HG03064 (cell line): ENCODE measurements around the gene HDAC4.

Source experiments
- ATAC-seq: cut with Tn5 transposase; IDR thresholded peaks from one replicate; pipeline ENCODE4 v1.9.1; 2021; ENCODE audit warnings: low read depth; ENCODE audit not compliant: unreplicated experiment

The HDAC4 gene

GRCh38 chr2:239385096-239386000 is 15.5 kb downstream of the HDAC4 start:
- no peak for ATAC-seq

GRCh38 chr2:239383759-239384156 is 17.1 kb downstream of the HDAC4 start:
- no peak for ATAC-seq

DNA sequence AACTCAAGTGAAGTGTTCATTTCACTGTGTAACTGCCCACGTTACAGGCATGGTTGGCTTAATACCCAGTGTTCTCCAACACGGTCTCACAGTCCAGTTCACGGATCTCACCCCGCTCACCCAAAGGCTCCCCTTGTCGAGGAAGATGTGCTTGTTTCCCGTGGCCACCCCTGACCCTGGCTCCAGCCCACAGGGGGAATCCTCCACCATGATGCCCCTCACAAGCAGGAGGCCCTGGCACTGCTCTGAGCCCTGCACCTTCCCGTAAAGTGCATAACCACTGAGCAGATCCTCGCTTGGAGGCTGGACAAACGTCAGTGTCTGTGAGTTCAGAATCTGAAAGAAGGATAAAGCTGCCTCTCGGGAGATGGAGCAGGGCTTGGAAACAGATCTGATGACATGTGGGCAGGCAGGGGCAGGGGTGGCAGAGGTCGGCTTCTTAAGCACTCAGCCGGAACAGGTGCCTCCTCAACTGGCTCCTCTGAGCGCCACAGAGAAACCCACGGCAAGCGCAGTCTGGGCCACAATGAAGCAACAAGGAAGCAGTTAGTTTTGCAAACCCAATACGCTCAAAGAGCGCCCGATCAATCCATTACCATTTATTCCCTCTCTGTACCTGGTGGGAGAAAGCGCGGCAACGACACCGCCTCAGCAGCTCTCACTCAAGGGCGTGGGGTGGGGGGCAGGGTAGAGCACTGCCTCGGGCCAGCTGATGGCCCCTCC is 17.6 kb downstream of the HDAC4 start:
- ATAC-seq: no peak

GRCh38 chr2:239382384-239382880 is 18.4 kb downstream of the HDAC4 start:
- no peak for ATAC-seq

- no peak for ATAC-seq
Measured at GRCh38 chr2:239381709-239382134, 19.1 kb downstream of the HDAC4 start.

DNA sequence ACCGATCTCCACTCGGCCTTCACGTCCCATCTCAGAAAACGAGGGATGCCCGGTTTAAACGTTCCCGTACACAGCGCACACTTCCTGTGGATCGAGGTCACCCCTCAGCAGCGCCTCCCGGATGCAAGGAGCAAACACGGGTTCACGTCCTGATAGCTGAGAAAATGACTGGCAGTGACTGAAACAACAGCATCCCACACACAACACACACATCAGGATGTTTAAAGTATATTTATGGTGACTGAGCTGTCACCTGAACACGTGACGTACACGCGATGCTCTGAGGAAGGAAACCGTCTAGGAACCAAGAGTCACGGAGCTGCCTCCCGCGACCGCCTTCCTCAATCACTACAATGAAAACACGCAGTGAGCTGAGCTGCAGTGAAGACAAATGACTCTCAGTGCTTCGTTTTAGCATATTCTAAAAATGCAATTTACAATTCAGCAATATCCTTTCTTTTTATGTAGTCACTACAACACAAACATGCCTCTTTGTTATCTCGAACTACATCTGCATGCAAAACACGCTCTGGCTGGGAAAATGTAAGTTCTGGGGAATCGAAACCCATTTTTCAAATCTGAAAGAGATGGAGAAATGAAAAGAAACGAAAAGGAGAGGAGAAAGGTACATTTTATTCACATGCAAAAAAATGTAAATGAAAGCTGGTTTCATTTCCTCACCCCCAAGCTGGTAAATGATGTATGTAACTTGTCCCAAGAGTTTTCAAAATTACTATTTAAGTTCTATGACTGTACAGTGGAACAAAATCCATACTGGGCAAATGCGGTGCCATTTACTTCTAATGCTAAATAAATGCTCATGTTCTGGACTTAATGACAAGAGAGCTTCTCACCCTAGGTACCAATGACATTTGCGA is 19.8 kb downstream of the HDAC4 start:
- ATAC-seq: no peak

GRCh38 chr2:239379641-239380170 is 21.1 kb downstream of the HDAC4 start:
- ATAC-seq: no peak

DNA sequence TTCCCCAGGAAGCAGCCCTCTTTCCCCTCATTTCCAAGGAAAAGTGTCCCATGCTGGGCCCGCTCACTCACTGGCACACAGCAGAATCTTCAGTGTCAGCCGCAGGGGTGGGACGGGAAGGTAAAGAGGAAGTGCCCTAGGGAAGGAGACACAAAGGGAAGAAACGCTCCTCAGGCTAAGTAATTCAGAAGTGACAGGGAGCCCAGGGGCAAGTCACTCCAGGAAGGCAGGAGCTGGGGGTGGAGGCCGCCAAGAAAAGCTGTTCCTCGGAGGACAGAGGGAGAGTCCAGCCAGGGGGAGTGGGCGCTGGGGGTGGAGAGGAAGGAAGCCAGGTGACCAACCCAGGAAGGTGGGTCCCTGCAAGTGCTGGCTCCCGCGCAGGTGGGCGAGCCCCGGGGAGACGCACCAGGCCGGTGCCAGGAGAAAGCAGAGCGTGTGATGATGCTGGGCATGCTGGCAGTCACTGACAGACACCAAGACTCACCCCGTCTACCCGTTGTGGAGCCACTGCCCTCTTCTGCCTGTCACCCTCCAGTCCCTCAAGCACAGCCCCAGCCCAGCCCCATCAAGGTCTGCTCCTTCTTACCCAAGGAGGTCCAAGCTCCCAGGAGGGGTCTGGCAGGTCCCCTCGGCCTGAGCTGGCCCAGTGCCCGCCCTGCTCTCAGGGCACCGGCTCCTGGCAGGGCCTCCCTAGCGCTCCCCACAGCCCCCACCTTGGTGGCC is 21.7 kb downstream of the HDAC4 start:
- ATAC-seq: no peak

DNA sequence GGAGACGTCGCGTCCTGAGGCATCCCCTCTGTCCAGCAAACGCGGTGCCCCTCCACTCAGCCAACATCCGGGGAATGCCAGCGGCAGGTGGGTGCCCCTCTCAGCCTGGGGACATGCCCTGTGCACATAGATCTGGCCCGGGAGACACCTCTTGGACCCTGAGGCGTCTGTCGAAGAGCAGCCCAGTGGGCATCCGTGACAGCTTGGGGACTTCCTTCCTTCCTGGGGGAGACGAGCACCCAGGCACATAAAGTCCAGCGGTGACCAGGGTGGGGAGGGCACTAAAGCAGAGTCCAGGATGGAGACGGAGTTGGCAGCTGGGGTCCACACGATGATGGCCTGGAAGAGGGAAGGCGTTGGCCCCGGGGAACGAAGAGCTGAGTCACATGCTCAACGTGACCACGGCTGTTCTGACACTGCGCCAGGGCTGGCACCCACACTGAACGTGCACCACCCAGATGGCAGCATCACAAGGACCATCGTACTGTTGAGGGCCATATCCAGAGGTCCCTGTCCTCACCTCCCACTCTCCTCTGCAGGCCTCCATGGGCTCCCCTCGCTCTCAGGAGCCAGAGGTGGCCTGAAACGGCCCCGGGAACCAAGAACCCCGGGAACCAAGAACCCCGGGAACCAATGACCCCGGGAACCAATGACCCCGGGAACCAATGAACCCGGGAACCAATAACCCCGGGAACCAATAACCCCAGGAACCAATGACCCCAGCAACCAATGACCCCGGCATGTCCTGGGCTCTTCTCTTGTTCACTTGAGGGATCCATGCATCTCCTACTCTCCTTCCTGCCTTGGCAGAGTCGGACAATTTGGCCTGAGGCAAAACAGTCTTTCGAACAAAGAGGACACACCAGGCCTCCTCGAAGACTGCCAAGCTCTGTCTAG is 22.6 kb downstream of the HDAC4 start:
- no peak for ATAC-seq

GRCh38 chr2:239377591-239377990 is 23.2 kb downstream of the HDAC4 start:
- no peak for ATAC-seq

DNA sequence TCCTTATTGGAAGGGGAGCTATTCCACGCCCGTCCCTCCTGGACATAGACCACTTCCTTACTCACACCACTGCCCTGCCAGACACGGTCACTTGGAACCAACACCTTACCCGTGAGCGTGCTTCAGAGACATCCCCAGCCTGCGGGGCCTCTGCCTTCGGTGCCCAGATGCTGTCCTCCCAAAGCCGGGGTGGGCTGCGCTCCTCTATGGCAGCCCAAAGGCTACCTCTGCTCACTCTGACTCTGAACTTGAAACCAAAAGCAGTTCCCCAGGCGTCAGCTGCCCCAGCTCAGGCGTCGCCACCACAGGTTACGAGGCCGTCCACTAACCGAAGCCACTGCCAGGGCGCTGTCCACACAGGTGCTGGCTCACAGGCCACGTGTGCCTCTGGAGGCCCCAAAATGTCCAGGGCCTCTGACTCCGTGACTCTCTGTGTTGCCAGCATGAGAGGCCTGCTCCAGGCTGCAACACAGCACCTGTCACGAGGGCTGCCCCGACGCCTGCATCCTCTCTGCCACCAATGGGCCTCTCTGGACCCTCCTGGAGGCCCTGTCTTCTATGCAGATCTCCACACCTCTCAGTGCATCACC is 23.8 kb downstream of the HDAC4 start:
- no peak for ATAC-seq

- ATAC-seq: no peak
Measured at GRCh38 chr2:239376351-239376750, 24.5 kb downstream of the HDAC4 start.

- no peak for ATAC-seq
Measured at GRCh38 chr2:239375278-239376061, 25.4 kb downstream of the HDAC4 start.

- no peak for ATAC-seq
Measured at GRCh38 chr2:239374896-239375277, 25.9 kb downstream of the HDAC4 start.

- no peak for ATAC-seq
Measured at GRCh38 chr2:239372835-239373234, 28.0 kb downstream of the HDAC4 start.

GRCh38 chr2:239371726-239372686 is 28.8 kb downstream of the HDAC4 start:
- no peak for ATAC-seq
